H9 (cell line): ENCODE measurements around the gene BBS1. TPM values are rescaled to one million over a fixed set of nuclear protein-coding genes. Genes with fewer than 3 reads are reported as not detected.

Experiments used
- DNase-seq: peaks from one replicate; pipeline ENCODE4 v3.0.0-alpha.2; 2017
- H2AFZ ChIP-seq: one replicate; pipeline ENCODE4 v1.6.1; 2013; ENCODE audit warnings: mild to moderate bottlenecking, low read length, control low read depth, moderate library complexity
- H2AK5ac ChIP-seq: 2 replicates; pipeline ENCODE4 v1.6.1; 2013; ENCODE audit warnings: low read length, control low read depth, mixed read lengths; ENCODE audit not compliant: insufficient read length
- H2BK120ac ChIP-seq: one replicate; pipeline ENCODE4 v1.6.1; 2013; ENCODE audit warnings: low read depth, mild to moderate bottlenecking, low read length, control low read depth, inconsistent platforms; ENCODE audit not compliant: poor library complexity, severe bottlenecking
- H2BK12ac ChIP-seq: 2 replicates; pipeline ENCODE4 v1.6.1; 2013; ENCODE audit warnings: low read length, control low read depth, mixed read lengths, low read depth; ENCODE audit not compliant: insufficient read length
- H2BK15ac ChIP-seq: 2 replicates; pipeline ENCODE4 v1.6.1; 2013; ENCODE audit warnings: low read depth, low read length, control low read depth
- H2BK20ac ChIP-seq: one replicate; pipeline ENCODE4 v1.6.1; 2013; ENCODE audit warnings: low read depth, mild to moderate bottlenecking, low read length, control low read depth, inconsistent platforms; ENCODE audit not compliant: poor library complexity, severe bottlenecking
- H2BK5ac ChIP-seq: 2 replicates; pipeline ENCODE4 v1.6.1; 2013; ENCODE audit warnings: low read length, control low read depth, mixed read lengths; ENCODE audit not compliant: insufficient read length
- H3K14ac ChIP-seq: 2 replicates; pipeline ENCODE4 v1.6.1; 2013; ENCODE audit warnings: low read length, control low read depth; ENCODE audit not compliant: insufficient read depth
- H3K18ac ChIP-seq: 2 replicates; pipeline ENCODE4 v1.6.1; 2013; ENCODE audit warnings: low read depth, mild to moderate bottlenecking, mixed read lengths, low read length, control low read depth; ENCODE audit not compliant: insufficient read length
- H3K23ac ChIP-seq: 2 replicates; pipeline ENCODE4 v1.6.1; 2013; ENCODE audit warnings: low read length, control low read depth, mixed read lengths, low read depth; ENCODE audit not compliant: insufficient read length
- H3K23me2 ChIP-seq: 2 replicates; pipeline ENCODE4 v1.6.1; 2013; ENCODE audit warnings: low read depth, mild to moderate bottlenecking, mixed read lengths, low read length, control low read depth; ENCODE audit not compliant: insufficient read length, poor library complexity, severe bottlenecking
- H3K27ac ChIP-seq: 2 replicates; pipeline ENCODE4 v1.5.1; 2013; ENCODE audit warnings: low read length, control low read depth, mixed read lengths, low read depth; ENCODE audit not compliant: insufficient read length
- H3K27me3 ChIP-seq: 2 replicates; pipeline ENCODE4 v1.6.1; 2013; ENCODE audit warnings: low read length, control low read depth, inconsistent platforms; ENCODE audit not compliant: insufficient read depth
- H3K4ac ChIP-seq: 2 replicates; pipeline ENCODE4 v1.6.1; 2013; ENCODE audit warnings: low read depth, mild to moderate bottlenecking, control low read depth, inconsistent platforms, low read length, moderate library complexity
- H3K4me1 ChIP-seq: 2 replicates; pipeline ENCODE4 v1.6.1; 2013; ENCODE audit warnings: low read length, control low read depth, inconsistent platforms; ENCODE audit not compliant: insufficient read depth
- H3K4me2 ChIP-seq: 2 replicates; pipeline ENCODE4 v1.6.1; 2013; ENCODE audit warnings: low read length, control low read depth, mixed read lengths; ENCODE audit not compliant: insufficient read length, insufficient read depth
- H3K56ac ChIP-seq: 2 replicates; pipeline ENCODE4 v1.6.1; 2013; ENCODE audit warnings: low read depth, mild to moderate bottlenecking, mixed read lengths, low read length, control low read depth; ENCODE audit not compliant: insufficient read length
- H3K79me1 ChIP-seq: 2 replicates; pipeline ENCODE4 v1.6.1; 2013; ENCODE audit warnings: low read depth, mild to moderate bottlenecking, moderate library complexity, low read length, control low read depth, inconsistent platforms; ENCODE audit not compliant: insufficient read depth, poor library complexity, severe bottlenecking
- H3K79me2 ChIP-seq: 2 replicates; pipeline ENCODE4 v1.6.1; 2013; ENCODE audit warnings: low read length, control low read depth, inconsistent platforms; ENCODE audit not compliant: insufficient read depth
- H3K9ac ChIP-seq: 2 replicates; pipeline ENCODE4 v1.6.1; 2013; ENCODE audit warnings: low read length, control low read depth, mixed read lengths; ENCODE audit not compliant: insufficient read length; ENCODE audit errors: extremely low read depth
- H3K9me3 ChIP-seq: one replicate; pipeline ENCODE4 v1.6.1; 2013; ENCODE audit warnings: low read depth, low read length, inconsistent platforms; ENCODE audit not compliant: control insufficient read depth
- H3T11ph ChIP-seq: one replicate; pipeline ENCODE4 v1.6.1; 2013; ENCODE audit warnings: mild to moderate bottlenecking, low read length, control low read depth, inconsistent platforms
- H4K20me1 ChIP-seq: one replicate; pipeline ENCODE4 v1.6.1; 2013; ENCODE audit not compliant: control insufficient read depth, insufficient read length, insufficient read depth
- H4K5ac ChIP-seq: 2 replicates; pipeline ENCODE4 v1.6.1; 2013; ENCODE audit warnings: low read depth, mild to moderate bottlenecking, mixed read lengths, low read length, control low read depth; ENCODE audit not compliant: insufficient read length
- H4K8ac ChIP-seq: replicated peaks from 2 replicates; pipeline ENCODE4 v1.6.1; 2013; ENCODE audit warnings: low read length, control low read depth, mixed read lengths, low read depth; ENCODE audit not compliant: insufficient read length
- H4K91ac ChIP-seq: 2 replicates; pipeline ENCODE4 v1.6.1; 2013; ENCODE audit warnings: low read depth, mild to moderate bottlenecking, moderate library complexity, mixed read lengths, low read length, control low read depth; ENCODE audit not compliant: insufficient read length
- H3K27ac Mint-ChIP-seq, 3 experiments: 2 replicates in 2 of 3; 3 replicates in 1 of 3; pipeline ENCODE4 v1.8.0; 2020 to 2021; ENCODE audit warnings: mixed read lengths in 3 of 3, mild to moderate bottlenecking in 1 of 3, moderate library complexity in 1 of 3
- H3K27me3 Mint-ChIP-seq: 2 replicates; pipeline ENCODE4 v1.8.0; 2021; ENCODE audit warnings: low read depth, mild to moderate bottlenecking, moderate library complexity, mixed read lengths
- H3K36me3 Mint-ChIP-seq, 3 experiments: 2 replicates in 2 of 3; 3 replicates in 1 of 3; pipeline ENCODE4 v1.8.0; 2020 to 2021; ENCODE audit warnings: low read depth in 3 of 3, mixed read lengths in 3 of 3; ENCODE audit not compliant: insufficient read depth in 1 of 3
- H3K4me1 Mint-ChIP-seq, 2 experiments: 2 replicates each; pipeline ENCODE4 v1.8.0; 2020; ENCODE audit warnings: mixed read lengths in 2 of 2
- H3K4me3 Mint-ChIP-seq, 2 experiments: 2 replicates in 1 of 2; 3 replicates in 1 of 2; pipeline ENCODE4 v1.8.0; 2020 to 2021; ENCODE audit warnings: mild to moderate bottlenecking in 2 of 2, mixed read lengths in 2 of 2, moderate library complexity in 1 of 2
- H3K9me3 Mint-ChIP-seq, 2 experiments: 2 replicates in 1 of 2; 3 replicates in 1 of 2; pipeline ENCODE4 v1.8.0; 2020; ENCODE audit warnings: mild to moderate bottlenecking in 2 of 2, mixed read lengths in 2 of 2, moderate library complexity in 1 of 2
- WGBS: extraction: QIAGEN DNeasy Blood & Tissue Kit; methylation state at CpG from one replicate; pipeline ENCODE4 v1.1.7; 2013; ENCODE audit warnings: missing lambda C conversion rate, low lambda C conversion rate, mixed read lengths; ENCODE audit not compliant: insufficient read length; ENCODE audit errors: extremely low coverage; 5-methylcytosine and 5-hydroxymethylcytosine counted together
- total RNA-seq: library from RNA; stranded (reverse); gene quantifications from 2 replicates; pipeline ENCODE4 v1.2.1, GENCODE V29; 2021
- TF ChIP-seq, protein P1 (sequence below): fragments of 200-600 bp; sonication (generic); conservative IDR thresholded peaks from 3 replicates; pipeline ENCODE4 v1.8.0; 2021; ENCODE audit warnings: antibody characterized with exemption, mild to moderate bottlenecking

BBS1 gene
- total RNA-seq, 1 experiment from 2014 or later, result 27.2 TPM

DNA sequence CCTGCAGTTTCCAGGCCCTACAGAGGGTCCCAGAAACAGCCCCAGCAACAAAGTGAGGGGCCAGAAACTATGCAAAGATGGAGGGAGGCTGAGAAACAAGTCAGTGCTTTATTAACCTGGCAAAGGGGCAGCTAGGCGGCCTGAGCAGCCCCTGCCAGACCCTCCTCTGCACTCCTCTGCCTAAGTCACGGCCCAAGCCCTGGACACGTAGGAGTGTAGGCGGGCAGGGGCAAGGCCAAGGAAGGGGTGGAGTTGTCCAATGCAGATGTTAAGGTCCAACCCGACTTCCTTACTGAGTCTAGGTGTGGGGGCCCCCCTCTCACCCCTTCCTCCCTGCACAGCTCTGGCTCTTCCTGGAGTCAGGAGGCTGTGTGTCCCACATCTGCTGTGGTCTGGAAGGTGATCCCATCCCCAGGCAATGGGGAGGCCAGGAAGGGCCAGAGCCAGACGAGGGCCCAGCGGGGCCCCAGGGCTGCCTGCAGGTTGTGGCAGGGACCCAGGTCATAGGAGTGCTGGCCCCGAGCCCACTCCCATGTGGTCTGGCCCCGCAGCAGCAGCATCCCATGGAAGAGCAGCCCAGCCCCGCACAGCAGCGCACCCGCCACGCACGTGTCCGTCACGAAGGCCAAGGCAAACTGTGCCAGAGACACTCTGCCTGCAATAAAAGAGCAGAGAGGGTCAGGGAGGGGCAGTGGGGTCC lies 28.9 kb downstream of the BBS1 start:
- Histone ChIP-seq H3K79me2 (no peaks in the 10 kb centered on the region), H4K8ac (no peak overlapping the region), H2BK120ac (no peak overlapping the region), H2BK20ac (no peak overlapping the region), H3K9me3 (no peaks in the 10 kb centered on the region), H3K23ac (no peak overlapping the region), H4K20me1 (no peaks in the 10 kb centered on the region), H3K79me1 (no peaks in the 10 kb centered on the region), H3K4me2 (no peak overlapping the region), H4K91ac (no peak overlapping the region), H3K56ac (no peak overlapping the region), H4K5ac (no peak overlapping the region), H3K18ac (no peak overlapping the region), H3K23me2 (no peaks in the 10 kb centered on the region), H2BK12ac (no peak overlapping the region), H3K14ac (no peak overlapping the region), H2AFZ (no peak overlapping the region), H3K9ac (no peak overlapping the region), H2AK5ac (no peak overlapping the region), H3K27ac (no peak overlapping the region), H3K4me1 (no peaks in the 10 kb centered on the region; the same call in 1 of the 2 replicates), H3K27me3 (no peaks in the 10 kb centered on the region), H2BK5ac (no peak overlapping the region), H3K4ac (no peak overlapping the region), H2BK15ac (no peak overlapping the region), H3T11ph (no peak overlapping the region)
- H3K36me3 Mint-ChIP-seq, result peaks cover 2 to 53% (median 46%) of the 10 kb centered on the region in 3 experiments
- no CpG with 5 or more reads among the region's 16 CpGs for WGBS
- no peak overlapping the region for H3K4me3 Mint-ChIP-seq
- H3K9me3 Mint-ChIP-seq, result no peaks in the 10 kb centered on the region
- peaks cover 18% of the 10 kb centered on the region in 2 experiments for H3K4me1 Mint-ChIP-seq
- peak overlapping the region in 2 of 3 experiments; percentile 18 to 83; a peak in 2 of 7 replicates for H3K27ac Mint-ChIP-seq
- H3K27me3 Mint-ChIP-seq, result no peaks in the 10 kb centered on the region; the same call in 1 of the 2 replicates
- no peak for DNase-seq
- TF ChIP-seq, protein P1, sequence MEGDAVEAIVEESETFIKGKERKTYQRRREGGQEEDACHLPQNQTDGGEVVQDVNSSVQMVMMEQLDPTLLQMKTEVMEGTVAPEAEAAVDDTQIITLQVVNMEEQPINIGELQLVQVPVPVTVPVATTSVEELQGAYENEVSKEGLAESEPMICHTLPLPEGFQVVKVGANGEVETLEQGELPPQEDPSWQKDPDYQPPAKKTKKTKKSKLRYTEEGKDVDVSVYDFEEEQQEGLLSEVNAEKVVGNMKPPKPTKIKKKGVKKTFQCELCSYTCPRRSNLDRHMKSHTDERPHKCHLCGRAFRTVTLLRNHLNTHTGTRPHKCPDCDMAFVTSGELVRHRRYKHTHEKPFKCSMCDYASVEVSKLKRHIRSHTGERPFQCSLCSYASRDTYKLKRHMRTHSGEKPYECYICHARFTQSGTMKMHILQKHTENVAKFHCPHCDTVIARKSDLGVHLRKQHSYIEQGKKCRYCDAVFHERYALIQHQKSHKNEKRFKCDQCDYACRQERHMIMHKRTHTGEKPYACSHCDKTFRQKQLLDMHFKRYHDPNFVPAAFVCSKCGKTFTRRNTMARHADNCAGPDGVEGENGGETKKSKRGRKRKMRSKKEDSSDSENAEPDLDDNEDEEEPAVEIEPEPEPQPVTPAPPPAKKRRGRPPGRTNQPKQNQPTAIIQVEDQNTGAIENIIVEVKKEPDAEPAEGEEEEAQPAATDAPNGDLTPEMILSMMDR, result no peak
